ENCODE data around the gene UBB. TPM values are rescaled to one million over a fixed set of nuclear protein-coding genes. Genes with fewer than 3 reads are reported as not detected.

Gene UBB
- total and polyA plus RNA-seq, 9 of the 15 experiments (the other 6 are each of a cell fraction or from before 2014, with no cell fraction given): 1,069 to 4,143 (median 1,696) TPM

- TF ChIP-seq SIN3A (IDR thresholded peaks at IDR 0.05; ENCODE audit: borderline replicate concordance in 2 of 2, control insufficient read depth in 1 of 2, low read depth in 2 of 2, low read length in 2 of 2) (peak in 1 of 2 experiments; percentile 36; a peak in 1 of 4 replicates), GTF2A2 (tag; IDR thresholded peaks at IDR 0.05) (no peak), TAF1 (IDR thresholded peaks at IDR 0.05; ENCODE audit: control insufficient read depth, extremely low read depth, insufficient read depth, low read length, severe bottlenecking) (peak; percentile 60), FOXJ2 (tag; IDR thresholded peaks at IDR 0.05) (no peak), PKNOX1 (IDR thresholded peaks at IDR 0.05) (peak; percentile 22; the same call in 1 of the 2 replicates), NFE2L1 (tag; IDR thresholded peaks at IDR 0.05; ENCODE audit: borderline replicate concordance, low read depth) (no peak), PREB (CRISPR knock-in tag; IDR thresholded peaks at IDR 0.05) (no peak), SP1 (CRISPR knock-in tag; IDR thresholded peaks at IDR 0.05) (peak; percentile 55; the same call in 1 of the 2 replicates), ZBTB40 (IDR thresholded peaks at IDR 0.05) (no peak), ZBTB40 (CRISPR knock-in tag; IDR thresholded peaks at IDR 0.05) (no peak), POLR2AphosphoS5 (IDR thresholded peaks at IDR 0.05; ENCODE audit: control insufficient read depth, insufficient read depth, low read depth, low read length) (0 out of 2 replicates have a peak, but pooled peaks have one; percentile 45), RB1 (IDR thresholded peaks at IDR 0.05; ENCODE audit: low read depth) (peak; percentile 54; the same call in 1 of the 2 replicates)
Measured at GRCh38 chr17:16415031-16415924, 34.4 kb downstream of the UBB start, which contains the start of gene TRPV2 (continued).

All from K562 (cell line).